Suprapubic skin (tissue), 3 donors: Measurements from ENCODE around the gene USP5.

Experiments used
- CTCF ChIP-seq, 2 donors: fragments of 200-600 bp in 1 of 2; fragments of 450-650 bp in 1 of 2; sonication (generic) in 1 of 2; IDR thresholded peaks; one replicate each; pipeline ENCODE4 v1.5.1; 2016 to 2019; ENCODE audit warnings: antibody characterized with exemption in 2 of 2, mild to moderate bottlenecking in 1 of 2, moderate library complexity in 1 of 2
- POLR2A ChIP-seq, 2 donors: fragments of 450-650 bp; IDR thresholded peaks; one replicate each; pipeline ENCODE4 v1.6.1; 2017; ENCODE audit warnings: antibody characterized with exemption in 2 of 2, mild to moderate bottlenecking in 2 of 2, moderate library complexity in 2 of 2

GRCh38 chr12:6807170-6807569, 44.8 kb upstream of the USP5 start:
- TF ChIP-seq CTCF (IDR thresholded peaks at IDR 0.05) (no peak), POLR2A (IDR thresholded peaks at IDR 0.05) (no peak)
